GM08714 (cell line): ENCODE measurements around the gene DOCK1.

Experiments used
- H3K4me3 ChIP-seq: fragments of 200-500 bp; sonication (Bioruptor generic); 2 replicates; pipeline ENCODE4 v1.5.1; 2014; ENCODE audit warnings: mild to moderate bottlenecking, low read length, inconsistent platforms
- ZNF274 ChIP-seq: IDR thresholded peaks from 2 replicates; pipeline ENCODE4 v1.6.1; 2012; ENCODE audit warnings: mild to moderate bottlenecking, low read depth, low read length

DOCK1 gene

DNA sequence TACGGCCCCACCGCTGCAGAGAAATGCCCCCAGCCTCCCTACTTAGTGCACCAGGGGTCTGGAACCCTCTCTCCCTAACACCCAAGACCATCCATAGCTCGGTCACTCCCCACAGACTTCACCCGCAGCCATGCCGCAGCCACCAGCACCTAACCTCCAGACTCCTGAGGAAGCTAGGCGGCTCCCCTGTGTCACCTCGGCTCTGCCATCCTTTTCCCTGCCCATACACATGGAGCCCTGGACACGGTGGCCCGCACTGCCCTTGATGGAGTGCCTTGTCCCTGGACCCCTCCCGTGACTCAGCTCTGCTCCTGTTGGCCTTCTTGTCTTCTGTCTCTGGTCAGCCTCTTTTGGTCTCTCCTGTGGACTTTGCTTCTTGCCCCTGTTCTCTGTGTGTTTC lies 183.7 kb downstream of the DOCK1 start:
- H3K4me3 ChIP-seq, result no peak overlapping the region
- TF ChIP-seq ZNF274, result no peak

DNA sequence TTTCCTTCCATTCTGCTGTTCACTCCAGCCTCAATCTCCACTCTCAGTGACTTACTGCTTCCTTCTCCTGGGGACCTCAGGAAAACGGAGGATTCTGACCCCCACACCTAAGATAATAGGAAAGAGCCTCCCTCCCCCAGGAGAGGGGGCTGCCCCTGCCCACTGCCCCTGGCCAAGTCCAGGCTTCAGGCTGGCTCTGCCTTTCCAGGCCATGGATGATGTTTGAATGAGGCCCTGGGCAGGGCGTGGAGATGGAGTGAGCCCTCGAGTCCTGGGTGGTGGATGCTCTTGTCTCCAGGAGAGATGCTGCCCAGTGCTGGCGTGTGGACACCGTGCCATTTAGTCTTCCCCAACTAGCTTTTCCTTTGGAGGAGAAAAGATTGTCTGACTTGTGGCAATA lies 184.2 kb downstream of the DOCK1 start:
- no peak overlapping the region for H3K4me3 ChIP-seq
- TF ChIP-seq ZNF274, result no peak

DNA sequence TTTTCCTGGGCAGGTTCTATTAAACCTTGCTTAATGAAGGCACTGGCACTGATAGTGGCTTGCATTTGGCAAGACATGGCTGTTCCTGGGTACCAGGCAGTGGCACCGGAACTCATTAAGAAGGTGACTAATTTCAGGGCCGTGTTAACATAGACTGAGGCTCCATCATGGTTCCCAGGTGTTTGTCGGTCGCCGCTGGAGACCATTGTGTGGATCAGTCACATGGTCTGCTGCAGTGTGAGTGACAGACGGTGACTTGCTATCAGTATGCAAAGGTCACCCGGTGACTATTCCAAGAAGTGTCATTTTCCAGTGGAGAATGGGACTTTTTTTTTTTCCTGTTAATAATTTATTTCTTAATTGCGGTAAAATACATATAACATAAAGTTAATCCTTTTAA lies 184.9 kb downstream of the DOCK1 start:
- TF ChIP-seq ZNF274, result no peak
- H3K4me3 ChIP-seq, result no peak overlapping the region

DNA sequence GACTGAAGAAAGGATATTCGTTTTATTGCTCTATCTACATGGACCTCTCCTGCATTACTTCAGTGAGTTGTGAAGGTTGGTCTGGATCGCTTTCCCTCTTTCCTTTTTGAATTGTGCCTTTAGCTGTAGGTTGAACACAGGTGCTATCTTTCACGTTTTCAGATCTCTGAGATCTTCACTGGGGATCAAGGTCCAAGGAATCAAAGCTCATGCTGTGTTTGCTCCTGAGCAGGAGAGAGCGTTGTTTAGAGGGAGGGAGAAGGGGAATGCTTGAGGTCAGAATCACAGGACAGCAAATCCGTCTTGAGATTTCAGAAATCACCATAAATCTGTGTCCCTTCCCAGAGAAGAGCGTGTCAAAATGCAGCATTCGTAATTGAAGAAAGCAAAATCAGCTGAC lies 186.1 kb downstream of the DOCK1 start:
- TF ChIP-seq ZNF274, result no peak
- no peak overlapping the region for H3K4me3 ChIP-seq

DNA sequence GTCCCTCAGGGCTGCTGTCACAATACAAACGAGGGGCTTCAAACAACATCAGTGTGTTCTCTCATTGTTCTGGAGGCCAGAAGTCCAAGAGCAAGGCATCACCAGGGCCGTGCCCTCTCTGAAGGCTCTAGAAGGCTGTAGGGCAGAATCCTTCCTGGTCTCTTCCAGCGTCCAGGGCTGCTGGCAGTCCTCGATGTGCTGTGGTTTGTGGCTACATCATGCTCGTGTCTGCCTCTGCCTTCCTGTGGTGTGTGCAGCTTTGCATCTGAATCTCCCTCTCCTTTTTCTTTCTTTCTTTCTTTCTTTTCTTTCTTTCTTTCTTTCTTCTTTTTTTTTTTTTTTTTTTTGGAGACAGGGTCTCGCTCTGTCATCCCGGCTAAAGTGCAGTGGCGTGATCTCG lies 187.7 kb downstream of the DOCK1 start:
- H3K4me3 ChIP-seq, result no peak overlapping the region
- TF ChIP-seq ZNF274, result no peak

DNA sequence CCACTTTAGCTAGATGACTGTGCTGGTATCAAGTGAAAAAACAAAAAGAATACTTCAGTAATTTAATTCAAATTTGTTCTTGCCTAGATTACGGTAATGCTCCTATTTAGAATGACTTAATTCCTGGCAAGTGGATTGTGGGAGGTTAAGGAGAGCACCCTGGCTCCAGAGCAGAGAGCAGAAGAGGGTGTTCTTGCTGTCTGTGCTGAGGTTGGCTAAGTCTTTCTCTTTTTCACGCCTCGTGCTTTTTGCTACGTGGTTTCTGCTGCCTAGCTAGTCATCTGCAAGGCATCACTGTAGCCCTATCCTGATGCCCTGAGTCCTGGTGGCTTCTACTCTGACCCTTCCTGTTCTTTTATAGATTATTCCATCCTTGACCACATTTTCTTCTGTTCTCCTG lies 189.8 kb downstream of the DOCK1 start:
- H3K4me3 ChIP-seq, result no peak overlapping the region
- no peak for TF ChIP-seq ZNF274

DNA sequence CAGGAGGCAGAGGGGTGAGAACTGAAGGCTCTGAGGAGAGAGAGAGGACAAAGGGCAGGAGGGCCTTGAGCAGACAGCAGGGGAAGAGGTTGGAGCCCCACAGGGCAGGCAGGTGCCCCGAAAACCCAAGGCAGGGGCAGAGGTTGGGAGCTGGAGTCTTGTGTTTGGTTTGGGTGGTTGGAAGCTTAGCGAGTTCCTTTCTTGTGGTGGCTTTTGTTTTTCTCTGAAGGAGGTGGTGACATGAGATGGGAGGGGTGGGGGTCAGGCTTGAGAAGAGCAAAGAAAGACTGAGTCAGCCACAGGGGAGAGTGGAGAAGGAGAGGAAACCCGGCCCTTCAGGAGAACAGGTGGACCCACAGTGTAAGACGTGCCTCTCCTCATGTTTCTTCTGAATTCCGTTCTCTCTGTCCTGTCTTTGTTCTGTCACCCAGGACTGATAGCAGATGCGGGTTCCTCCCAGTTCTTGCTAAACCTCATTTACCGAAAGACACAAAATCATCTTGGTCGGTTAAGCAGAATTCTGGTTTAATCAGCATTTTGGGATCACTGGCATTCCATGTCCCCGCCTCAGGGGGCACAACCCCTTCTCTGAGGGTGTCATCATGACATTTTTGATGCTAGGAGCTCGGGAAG lies 195.9 kb downstream of the DOCK1 start:
- no peak overlapping the region for H3K4me3 ChIP-seq
- TF ChIP-seq ZNF274, result no peak

DNA sequence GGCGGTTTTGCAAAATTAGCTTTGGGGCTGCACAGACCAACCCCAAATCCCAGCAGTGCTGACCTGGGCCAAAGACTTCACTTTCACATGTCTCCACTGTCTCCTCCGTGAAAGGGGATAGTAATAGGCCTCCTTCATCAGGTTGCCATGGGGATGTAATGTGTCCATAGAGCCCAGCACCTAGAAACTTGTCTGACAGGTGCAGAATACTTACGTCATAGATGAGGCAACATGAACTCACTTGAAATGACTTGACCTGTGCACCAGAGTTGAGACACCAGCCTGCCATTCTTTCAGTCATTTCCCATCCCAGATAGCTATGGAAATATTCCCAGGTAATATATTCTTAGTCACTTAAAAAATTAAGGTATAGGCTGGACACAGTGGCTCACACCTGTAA lies 196.9 kb downstream of the DOCK1 start:
- no peak for TF ChIP-seq ZNF274
- H3K4me3 ChIP-seq, result no peak overlapping the region

DNA sequence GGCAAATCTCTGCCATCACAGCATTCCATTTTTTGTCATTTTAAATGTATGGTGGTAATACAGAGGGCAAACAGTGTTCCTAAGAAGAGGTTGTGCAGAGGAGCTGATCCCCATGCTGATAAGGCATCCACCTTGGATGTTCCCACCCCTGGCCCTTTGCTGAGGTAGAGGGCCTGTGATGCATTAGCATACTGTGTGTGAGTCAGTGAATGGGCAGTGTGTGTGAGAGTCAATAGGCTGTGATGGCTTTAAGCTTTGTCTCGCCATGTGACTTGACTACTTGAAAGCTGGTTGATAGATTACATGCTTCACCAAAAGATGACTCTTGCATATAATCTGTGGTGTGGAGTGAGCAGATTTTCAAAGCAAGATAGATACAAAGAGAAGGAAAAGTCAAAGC lies 209.9 kb downstream of the DOCK1 start:
- TF ChIP-seq ZNF274, result no peak
- H3K4me3 ChIP-seq, result no peak overlapping the region

DNA sequence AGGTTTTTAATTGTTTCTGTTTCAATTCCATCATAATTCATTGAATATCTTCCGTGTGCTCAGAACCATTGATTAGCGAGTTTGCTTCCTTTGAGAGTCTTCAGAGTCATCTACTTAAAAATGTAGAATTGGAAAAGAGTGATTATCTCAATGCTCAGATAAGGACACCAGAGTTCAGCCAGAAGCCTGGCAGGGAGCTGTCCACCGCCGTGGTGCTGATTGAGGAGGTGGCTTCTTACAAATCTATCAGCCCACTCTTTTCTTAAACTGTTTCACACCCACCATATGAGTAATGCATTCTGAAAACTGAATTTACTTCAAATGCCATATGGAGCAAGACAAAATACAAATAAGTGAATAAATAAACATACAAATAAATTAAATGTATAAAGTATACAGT lies 211.9 kb downstream of the DOCK1 start:
- H3K4me3 ChIP-seq, result no peak overlapping the region
- no peak for TF ChIP-seq ZNF274

DNA sequence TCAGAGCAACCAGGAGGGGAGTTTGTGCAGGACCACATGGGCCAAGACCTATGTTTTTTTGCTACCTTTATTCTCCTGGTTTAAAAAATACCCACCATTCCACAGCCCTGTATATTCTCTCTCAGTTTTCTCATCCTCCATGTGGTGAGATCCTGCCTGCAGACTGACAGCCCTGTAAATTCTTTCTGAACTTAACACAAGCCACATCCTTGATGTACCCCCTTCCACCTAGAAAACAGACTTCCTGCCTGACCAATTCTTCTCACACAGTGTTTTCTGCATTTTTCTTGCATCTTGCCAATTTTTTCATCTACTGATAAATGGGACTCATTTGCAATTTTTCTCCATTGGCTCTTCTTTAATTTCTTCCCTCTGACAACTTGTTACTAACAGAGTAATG lies 212.8 kb downstream of the DOCK1 start:
- no peak overlapping the region for H3K4me3 ChIP-seq
- TF ChIP-seq ZNF274, result no peak

DNA sequence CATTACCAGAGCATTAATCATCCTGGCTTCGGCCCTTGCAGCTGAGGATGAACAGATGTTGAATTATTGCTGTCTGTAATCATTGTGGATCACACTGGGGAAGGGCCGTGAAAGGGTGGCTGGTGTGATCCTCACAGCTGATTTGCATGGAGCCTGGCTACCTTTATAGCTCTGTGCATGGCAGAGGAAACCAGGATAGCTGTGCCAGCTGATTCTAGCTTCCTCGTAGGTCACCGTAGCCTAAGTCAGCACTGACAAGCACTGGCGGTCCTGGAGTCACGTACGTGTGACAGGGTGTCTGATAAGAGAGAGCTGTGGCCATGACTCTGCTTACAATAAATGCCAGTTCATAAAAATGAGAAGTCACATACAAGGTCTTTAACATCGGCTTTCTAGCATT lies 214.7 kb downstream of the DOCK1 start:
- H3K4me3 ChIP-seq, result no peak overlapping the region
- no peak for TF ChIP-seq ZNF274

DNA sequence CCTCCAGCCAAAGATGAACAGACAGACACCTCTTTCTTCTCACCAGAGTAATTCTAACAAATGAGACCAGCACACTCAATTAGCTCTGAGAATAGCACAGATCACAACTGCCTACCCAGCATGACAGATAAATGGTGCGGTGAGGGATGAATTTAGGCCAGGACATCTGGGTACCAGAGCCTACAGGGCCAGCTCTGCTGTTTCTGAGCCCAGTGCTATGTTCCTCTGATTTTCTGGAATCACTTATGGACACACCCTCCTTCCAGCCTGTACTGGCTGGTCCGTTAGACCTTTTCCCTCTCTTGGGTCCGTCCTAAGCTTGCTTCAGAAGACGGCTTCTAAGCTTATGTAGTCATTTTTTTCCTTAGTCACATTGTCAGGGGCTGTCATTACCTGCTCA lies 217.6 kb downstream of the DOCK1 start:
- H3K4me3 ChIP-seq, result no peak overlapping the region
- TF ChIP-seq ZNF274, result no peak

DNA sequence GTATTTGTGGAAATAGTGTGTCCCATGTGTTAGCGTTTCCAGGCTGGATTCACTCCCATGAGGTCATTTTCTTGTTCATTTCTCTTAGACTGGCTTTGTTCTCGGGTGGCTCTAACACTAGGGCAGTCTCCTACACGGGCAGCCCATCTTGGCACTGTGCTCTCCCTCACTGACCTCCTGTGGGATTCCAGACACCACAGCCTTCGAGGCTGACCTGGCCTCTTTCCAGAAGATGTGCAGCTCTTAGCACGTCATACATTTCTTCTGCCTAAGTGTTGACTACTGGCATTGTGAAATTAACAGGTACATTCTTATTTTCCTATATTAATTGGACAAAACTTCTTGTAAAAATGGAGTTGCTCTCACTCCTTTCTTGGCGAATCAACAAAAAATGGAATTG lies 218.4 kb downstream of the DOCK1 start:
- H3K4me3 ChIP-seq, result no peak overlapping the region
- TF ChIP-seq ZNF274, result no peak

DNA sequence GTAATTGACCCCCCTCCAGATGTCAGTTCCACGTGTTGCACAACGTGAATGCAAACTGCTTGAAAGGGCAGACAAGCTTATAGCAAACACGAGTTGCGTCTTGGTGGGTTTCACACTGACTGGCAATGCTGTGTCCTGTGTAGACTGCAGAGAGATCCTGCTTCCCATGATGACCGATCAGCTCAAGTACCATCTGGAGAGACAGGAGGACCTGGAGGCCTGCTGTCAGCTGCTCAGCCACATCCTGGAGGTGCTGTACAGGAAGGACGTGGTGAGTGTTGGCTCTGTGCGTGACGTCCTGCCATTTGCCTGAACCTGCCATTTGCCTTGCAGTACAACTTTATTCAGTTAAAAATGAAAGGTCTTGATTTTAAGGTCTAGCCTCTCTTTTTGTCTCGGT lies 220.1 kb downstream of the DOCK1 start:
- TF ChIP-seq ZNF274, result no peak
- H3K4me3 ChIP-seq, result no peak overlapping the region

DNA sequence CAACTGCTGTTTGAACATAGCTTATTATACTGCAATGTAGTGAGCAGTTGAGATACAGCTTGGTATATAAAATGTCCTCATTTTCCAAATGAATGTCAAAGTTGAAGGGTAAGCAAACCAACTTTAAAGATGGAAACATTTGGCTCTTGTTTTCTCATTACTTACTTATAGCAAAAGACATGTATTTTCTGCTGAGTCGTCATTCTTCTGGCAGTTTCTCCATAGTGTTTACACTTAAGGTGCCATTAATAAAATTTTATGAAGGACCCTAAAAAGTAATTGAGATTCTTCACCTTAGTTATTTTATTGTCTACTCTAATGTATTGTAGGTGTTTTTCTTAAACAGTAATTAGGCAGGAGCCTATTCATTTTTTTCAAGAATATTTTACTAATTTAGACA lies 222.6 kb downstream of the DOCK1 start:
- TF ChIP-seq ZNF274, result no peak
- H3K4me3 ChIP-seq, result no peak overlapping the region
